SIG-M5 (cell line): ENCODE measurements around the gene C19orf85.
"Not testable (repeated sequence)": the region's sequence is repeated elsewhere in the genome, so short reads cannot be mapped to it uniquely, and the experiment has no call there.

Experiments
- DNase-seq: peaks from one replicate; lab custom pipeline; 2025; lab: John Stamatoyannopoulos, UW

C19orf85 gene

GRCh38 chr19:55464662-55465054, at the start of gene C19orf85:
C19orf85 (minus strand) TSS chr19:55464751; CDS start chr19:55464554, 197 bp downstream.
- DNase-seq: no peak

GRCh38 chr19:55508120-55508519, 43.6 kb upstream of the C19orf85 start:
- no peak for DNase-seq

GRCh38 chr19:55504981-55505380, 40.4 kb upstream of the C19orf85 start:
- no peak for DNase-seq

- DNase-seq: no peak
These were observed 39.7 kb upstream of the C19orf85 start for GRCh38 chr19:55504252-55504603.

GRCh38 chr19:55503502-55504251, 39.1 kb upstream of the C19orf85 start:
- no peak for DNase-seq

- DNase-seq: no peak
These were observed 38.6 kb upstream of the C19orf85 start for GRCh38 chr19:55503157-55503501.

- DNase-seq: no peak
These were observed 37.8 kb upstream of the C19orf85 start for GRCh38 chr19:55502197-55502952.

GRCh38 chr19:55500368-55500952, 35.9 kb upstream of the C19orf85 start:
- DNase-seq: no peak

- DNase-seq: no peak
These were observed 33.8 kb upstream of the C19orf85 start for GRCh38 chr19:55498246-55498840.

- no peak for DNase-seq
These were observed 33.2 kb upstream of the C19orf85 start for GRCh38 chr19:55497763-55498162.

GRCh38 chr19:55496820-55497219, 32.3 kb upstream of the C19orf85 start:
- not testable (repeated sequence) for DNase-seq

- DNase-seq: no peak
These were observed 31.2 kb upstream of the C19orf85 start for GRCh38 chr19:55495646-55496349.

GRCh38 chr19:55494172-55494761, 29.7 kb upstream of the C19orf85 start:
- DNase-seq: no peak

- DNase-seq: no peak
These were observed 29.2 kb upstream of the C19orf85 start for GRCh38 chr19:55493645-55494171.

GRCh38 chr19:55493052-55493644, 28.6 kb upstream of the C19orf85 start:
- no peak for DNase-seq

- DNase-seq: no peak
These were observed 27.9 kb upstream of the C19orf85 start for GRCh38 chr19:55492362-55492944.

GRCh38 chr19:55491546-55492360, 27.2 kb upstream of the C19orf85 start:
- DNase-seq: no peak

- no peak for DNase-seq
These were observed 26.2 kb upstream of the C19orf85 start for GRCh38 chr19:55490478-55491432.
